GM18861 (cell line): ENCODE data around the gene RBM12.

Experiments used
- ATAC-seq: cut with Tn5 transposase; IDR thresholded peaks from one replicate; pipeline ENCODE4 v1.9.1; 2021; ENCODE audit not compliant: unreplicated experiment

The RBM12 gene

GRCh38 chr20:35602851-35603495 is 61.7 kb downstream of the RBM12 start:
- no peak for ATAC-seq

DNA sequence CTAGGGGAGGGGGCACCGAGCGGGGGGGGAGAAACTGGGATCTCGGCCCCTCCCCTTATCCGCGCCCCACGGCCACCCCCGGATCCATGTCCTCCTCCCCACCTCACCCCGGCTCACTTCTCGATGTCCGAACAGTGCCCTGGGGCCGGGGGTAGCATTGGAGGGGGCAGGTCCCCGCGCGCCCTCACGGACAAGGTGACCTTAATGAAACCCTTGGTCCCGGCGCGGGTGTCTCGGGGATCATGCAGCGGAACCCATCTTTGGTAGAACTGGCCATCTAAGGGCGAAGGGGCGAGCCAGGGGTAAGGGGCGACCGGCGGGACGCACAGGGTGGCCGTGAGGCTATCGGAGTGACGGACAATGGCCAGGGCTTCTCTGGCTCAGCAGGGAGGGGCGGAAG is 62.7 kb downstream of the RBM12 start:
- ATAC-seq = no peak

GRCh38 chr20:35600993-35601973 is 63.4 kb downstream of the RBM12 start:
- no peak for ATAC-seq

DNA sequence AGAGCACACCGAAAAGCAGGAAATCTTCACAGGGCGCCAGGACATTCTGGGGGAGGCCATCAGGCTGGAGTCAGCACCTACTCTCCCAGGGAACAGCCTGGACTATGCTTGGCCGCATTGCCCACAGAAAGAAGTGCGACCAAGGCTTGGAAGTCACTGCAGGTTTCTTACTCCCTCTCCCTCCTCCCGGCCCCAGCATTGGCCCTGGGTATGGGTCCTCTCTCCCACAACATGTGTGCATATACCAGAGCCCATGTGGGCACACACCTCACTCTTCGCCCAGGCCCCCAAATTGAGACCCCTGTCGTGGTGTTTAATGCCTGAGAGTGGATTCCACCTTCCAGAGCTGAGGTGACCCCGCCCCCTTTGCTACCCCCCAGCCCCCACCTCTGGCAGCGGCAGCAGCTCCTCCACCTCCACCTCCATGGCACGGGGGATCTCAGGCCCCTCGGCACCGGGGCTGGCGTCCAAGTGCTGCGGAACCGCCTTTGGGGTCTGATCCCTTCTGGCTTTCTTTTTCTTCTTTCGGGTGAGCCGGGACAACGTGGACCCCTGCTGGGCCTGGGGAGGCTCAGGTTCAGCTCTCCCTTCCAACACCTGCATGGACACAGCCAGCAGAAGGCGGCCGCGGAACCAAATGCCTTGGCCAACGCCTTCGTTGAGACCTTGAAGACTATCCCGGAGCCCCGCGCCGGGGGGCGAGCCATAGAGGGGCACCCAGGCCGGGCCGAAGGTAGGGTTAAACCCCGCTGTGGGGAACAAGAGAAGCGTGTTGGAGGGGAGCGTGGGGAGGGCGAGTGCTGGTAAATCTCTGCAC is 64.3 kb downstream of the RBM12 start:
- ATAC-seq = no peak

DNA sequence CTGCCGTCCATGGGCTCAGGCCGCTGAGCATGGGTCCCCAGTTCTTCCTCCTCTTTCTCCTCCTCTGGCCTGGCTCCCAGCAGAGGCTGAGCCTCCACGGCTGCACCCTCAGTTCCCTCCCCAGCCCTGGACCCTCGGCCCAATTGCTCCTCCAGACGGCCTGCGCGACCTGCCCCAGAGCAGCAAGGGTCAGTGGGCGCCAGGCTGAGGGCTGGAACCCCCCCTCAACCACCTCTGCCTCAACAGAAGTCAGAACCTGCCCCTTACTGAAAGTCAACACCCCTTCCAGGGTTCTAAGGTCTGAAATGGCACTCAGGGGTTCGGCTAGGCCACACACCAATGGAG is 65.0 kb downstream of the RBM12 start:
- no peak for ATAC-seq
